Fibroblast of the conjunctiva (primary cell): Measurements from ENCODE around the gene SLC25A23.
A peak's percentile ranks its signal among the peaks of the same experiment; 100 is the strongest.

ENCODE experiments used
- DNase-seq: peaks from one replicate; pipeline ENCODE4 v3.0.0-alpha.2; 2010; ENCODE audit warnings: low read depth

Gene SLC25A23

DNA sequence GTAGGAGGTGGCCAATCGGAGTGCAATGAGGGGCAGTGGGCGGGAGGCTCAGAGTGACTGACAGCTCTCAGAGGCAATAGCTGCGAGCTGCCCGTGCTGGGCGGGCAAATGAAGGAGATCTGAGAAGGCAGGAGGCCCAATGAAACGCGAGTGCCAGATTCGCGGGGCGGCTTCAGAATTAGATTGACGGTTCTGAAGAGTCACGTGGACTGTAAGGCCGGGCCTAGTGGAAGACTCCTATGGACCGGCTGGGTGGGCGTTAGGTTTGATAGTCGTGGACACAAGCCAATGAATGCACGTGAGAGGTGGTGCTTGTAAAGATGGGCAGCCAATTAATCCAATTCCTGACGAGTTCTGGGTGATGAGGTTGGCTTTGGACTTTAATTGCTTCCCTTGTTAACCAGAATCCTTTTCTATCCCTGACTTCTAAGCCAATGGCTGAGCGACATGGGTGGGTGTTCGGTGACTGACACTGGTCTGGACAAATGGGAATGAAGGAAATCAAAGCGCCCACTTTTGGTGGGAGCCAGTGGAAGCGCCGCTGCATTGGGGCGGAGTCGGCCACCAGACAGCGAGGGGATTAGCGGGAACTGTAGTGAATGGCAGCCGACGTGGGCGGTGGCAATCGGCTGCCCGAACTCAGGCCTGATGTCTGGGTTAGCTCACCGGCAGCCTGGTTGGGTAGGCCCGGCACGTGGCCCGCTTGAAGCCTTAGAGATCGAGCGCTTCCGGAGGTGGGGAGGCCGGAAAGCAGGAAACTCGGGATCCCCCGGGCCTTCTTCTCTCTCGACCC is 34.5 kb downstream of the SLC25A23 start:
- DNase-seq = peak; percentile 100

DNA sequence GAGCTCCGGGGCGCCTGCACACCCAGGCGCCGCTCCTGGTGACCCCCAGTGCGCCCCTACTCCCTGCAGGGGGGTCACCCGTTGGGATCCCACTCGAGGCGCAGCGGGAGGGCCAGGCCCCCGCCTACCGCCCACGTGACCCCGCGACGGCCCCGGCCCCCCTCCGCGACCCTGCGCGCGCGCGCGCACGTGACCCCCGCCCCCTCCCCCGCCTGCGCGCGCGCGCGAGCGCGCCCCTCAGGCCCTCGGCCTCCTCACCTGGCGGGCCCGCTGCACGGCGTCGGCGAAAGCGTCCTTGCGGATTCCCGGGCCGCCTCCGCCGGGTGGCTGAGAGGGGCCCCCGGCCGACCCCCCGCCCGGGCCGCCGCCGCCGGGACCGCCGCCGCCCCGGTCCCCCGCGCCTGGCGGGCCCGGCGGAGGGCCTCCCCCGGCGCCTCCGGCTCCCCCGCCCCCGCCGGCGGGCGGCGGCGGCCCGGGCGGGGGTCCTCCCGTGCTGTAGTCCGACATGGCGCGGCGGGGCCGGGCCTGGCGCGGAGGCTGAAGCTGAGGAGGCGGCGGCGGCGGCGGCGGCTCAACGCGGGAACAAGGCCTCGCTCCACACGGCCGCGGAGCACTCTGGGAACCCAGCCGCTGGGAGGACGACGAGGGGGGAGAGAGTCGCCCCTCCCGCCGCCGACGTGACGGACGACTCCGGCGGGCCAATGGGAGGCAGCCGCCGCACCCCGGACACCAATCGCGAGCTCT is 35.2 kb downstream of the SLC25A23 start, which contains the start of gene KHSRP:
Gene KHSRP (minus strand): TSS at position 617 of the 744 bp plus-strand sequence. CDS start 110 bp downstream, at position 507.
- no peak for DNase-seq

DNA sequence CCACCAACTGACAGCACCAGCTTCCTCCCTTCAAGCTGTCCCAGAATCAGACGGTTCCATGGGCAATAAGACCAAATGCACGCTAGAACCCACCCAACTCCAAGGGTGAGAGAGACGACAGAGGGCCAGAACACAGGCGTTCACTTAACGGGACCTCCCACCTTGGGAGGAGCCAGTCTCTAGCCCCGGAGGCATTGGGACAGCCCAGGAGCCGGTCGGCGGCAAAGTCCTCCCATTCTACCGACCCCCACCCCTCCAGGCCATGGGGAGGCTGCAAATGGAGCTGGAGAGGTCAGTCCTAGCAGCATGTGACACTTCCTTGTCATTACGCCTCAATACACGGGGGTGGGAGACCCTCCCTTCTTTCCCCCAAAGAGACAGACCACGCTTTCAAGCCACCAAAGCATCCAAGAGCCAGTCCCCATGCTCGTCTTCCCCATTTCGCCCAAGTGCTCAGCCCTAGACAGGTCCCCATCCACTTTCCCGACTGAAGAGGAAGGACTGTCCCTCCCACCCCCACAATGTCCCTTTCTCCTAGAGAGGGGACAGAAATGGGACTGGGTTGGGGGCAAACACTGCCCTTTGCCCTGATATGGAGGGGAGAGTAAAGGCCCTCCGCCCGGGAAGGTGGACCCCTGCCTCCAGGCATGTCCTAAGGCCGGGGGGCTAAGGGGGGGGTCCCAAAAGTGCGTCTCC is 35.9 kb downstream of the SLC25A23 start:
- peak; percentile 20 for DNase-seq

DNA sequence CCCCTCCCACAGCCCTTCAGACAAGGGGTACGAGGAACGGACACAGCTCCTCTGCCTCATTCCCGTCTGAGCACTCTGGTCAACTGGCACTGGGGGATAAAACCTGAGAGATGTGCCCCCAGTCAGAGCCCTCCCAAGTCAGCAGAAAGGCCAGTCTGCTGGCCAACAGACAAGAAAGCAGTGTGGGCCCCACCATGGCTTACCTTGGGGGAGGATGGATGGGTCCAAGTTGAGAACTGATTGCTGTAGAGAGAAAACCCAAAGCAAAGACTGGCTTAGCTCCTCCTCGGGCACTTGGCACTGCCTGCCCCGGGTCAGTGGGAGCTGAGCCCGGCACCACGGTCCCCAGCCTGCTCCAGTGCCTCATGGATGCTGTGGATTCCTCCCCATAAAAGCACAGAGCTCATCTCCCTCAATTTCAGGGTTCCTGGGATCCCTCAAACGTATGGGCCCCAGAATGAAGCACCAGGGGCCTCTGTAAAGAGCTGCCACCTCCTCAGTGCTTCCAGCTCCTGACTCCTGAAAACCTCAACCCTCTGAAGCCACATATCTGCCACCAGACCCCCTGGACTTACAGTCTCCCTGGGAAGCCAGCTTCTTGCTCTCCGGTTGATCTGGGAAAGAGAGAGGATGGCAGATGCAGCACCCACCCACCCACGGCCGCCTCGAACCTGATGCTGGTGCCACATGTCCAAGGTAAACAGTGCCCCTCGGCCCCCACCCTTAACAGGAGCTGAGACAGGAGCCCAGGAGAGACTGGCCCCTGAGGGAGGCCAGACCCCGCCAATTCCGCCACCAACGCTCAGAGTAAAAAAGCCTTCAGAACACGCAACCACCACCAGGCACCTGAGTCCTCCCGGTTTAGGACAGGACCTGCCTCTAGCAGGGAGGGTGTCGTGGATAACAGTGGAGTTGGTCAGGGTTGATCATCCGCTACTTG is 38.2 kb downstream of the SLC25A23 start:
- DNase-seq = no peak

DNA sequence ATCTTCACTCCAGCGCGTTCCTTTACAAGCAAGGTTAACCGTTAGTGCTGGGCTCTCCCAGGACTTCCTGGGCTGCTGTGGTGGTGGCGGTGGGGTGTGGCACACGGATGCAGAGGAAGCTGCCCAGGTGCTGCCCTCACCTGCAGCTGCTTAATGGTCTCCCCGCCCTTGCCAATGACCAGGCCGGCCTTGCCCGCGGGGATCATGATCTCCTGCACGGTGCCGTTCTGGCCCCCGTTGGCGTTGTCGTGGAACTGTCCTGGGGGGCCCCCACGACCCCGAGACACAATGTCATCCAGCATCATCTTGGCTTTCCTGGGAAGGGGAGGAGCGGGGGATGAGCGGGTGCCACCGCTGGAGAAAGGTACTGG is 41.0 kb downstream of the SLC25A23 start:
- no peak for DNase-seq

DNA sequence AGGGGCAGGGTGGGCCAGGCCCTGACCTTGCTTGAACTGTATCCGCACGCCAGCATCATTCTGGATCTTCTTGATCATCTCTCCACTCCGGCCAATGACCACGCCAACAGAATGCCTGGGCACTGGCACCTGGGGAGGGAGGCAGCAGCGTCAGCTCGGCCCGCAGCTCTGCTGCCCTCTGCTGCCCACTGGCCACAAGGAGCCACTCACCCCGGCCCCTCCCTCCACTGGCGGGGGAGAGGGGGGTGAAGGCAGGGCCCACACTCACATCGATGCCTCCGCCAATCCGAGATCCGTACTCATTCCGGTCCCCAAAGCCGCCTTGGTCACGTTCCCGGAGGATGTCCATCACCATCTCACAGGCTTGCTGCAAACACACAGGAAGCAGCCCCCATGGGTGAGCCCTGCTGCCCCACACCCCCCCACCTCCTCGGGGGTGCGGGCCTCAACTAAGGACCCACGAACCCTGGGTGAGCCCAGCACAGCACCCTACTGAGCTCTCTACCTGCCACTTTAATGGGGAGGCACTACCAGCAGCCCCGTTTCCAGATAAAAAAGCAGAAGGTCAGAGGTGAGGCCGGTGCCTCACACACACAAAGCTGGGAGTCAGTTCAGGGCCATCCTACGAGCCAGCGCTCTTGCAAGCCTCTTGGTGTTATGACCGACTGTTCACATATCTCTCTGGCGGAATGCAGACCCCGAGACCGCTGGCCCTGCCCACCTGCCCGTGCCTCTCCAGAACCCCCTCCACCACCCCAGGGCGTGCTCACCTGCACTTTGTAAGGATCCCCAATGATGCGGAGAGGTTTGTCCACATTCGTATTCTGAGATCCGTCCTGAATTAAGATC is 41.7 kb downstream of the SLC25A23 start:
- no peak for DNase-seq

DNA sequence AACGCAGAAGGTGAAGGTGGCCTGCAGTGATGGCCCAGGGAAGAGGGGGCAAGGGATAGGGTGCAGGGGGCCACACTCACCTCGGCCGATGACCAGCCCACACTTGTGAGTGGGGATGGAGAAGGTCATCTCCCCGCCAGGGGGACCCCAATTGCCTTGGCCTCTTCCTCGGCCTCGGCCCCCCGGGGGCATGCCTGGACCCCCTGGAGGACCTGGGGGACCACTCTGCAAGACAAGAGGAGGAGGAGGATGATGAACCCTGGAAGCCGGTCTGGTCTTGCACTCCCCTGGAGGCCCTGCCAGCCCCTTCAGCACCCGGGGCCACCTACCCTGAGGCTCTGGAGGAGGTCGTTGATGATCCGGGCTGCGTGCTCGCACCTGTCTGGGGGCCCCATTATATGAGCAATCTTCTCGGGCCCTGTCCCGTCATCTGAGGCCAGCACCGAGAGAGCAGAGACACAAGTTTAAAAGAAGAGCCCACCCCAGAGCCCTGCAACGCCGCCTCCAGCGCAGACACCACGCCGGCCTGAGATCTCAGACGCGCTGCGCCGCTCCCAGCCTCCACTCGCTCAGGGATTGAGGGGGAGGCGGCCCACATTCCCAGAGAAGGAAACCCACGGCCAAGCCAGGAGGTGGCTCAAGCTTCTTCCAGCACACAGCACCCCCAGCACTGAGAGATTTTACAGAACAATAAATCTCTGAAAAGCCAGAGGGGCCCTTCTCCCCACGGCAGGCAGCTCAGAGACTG is 42.8 kb downstream of the SLC25A23 start:
- no peak for DNase-seq

DNA sequence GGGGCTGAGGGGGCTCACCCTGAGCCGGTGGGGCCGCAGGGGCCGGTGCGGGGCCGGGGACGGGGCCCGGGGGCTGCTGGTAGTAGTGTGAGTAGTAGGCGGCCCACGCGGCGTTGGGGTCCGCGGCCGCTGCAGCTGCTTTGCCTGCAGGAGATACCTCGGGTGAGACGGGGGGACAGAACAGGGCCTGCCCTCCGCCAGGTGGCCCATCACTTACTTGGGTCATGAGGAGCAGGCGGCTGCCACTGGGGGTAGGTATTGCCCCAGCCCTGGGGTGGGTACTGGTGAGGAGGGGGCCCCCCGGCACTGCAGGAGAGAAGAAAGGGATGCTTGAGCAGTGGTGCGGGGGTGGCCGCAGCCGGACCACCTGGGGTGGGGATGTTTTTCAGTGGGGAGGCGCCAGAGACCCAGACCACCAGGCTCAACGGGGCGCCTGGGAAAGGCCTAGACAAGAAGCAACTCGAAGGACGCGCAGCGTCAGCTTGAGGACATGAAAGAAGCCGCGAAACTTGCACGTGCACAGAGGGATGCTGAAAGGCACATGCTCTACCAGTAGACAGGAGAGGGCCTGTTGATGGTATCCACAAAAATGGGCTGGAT is 43.9 kb downstream of the SLC25A23 start:
- DNase-seq = no peak

DNA sequence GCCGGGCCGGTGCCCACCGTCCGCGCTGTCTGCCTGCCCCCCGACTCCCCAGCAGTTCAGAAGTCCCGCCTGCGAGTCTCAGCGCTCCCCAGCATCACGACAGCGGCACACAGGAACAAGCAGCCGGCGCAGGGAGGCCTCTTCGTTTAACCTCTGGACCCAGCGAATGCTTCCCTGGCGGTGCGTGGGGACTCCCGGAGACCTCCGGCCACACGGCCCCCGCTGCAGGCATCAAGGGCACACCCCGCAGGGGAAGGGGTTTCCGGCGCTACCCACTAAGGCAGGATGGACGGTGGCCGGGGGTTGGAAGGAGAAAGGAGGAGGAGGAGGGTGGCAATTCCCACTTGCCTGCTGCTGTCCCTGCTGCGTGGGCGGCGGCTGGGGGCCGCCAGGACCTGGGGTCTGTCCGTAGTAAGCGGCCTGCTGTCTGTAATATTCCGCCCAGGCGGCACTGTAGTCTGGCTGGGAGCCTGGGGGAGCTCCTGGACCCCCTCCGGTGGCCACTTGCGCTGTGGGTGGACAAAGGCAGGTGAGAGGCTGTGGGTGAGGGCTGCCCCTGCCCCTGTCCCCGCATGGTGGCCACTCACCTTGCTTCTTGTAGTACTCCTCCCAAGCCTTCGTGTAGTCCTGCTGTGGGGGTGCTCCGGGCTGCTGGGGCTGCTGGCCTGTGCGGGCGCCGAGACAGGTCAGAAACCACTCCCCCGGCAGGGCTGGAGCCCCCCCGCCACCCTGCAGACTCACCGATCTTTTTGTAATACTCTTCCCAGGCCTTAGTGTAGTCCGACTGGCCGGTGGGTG is 44.6 kb downstream of the SLC25A23 start:
- no peak for DNase-seq

DNA sequence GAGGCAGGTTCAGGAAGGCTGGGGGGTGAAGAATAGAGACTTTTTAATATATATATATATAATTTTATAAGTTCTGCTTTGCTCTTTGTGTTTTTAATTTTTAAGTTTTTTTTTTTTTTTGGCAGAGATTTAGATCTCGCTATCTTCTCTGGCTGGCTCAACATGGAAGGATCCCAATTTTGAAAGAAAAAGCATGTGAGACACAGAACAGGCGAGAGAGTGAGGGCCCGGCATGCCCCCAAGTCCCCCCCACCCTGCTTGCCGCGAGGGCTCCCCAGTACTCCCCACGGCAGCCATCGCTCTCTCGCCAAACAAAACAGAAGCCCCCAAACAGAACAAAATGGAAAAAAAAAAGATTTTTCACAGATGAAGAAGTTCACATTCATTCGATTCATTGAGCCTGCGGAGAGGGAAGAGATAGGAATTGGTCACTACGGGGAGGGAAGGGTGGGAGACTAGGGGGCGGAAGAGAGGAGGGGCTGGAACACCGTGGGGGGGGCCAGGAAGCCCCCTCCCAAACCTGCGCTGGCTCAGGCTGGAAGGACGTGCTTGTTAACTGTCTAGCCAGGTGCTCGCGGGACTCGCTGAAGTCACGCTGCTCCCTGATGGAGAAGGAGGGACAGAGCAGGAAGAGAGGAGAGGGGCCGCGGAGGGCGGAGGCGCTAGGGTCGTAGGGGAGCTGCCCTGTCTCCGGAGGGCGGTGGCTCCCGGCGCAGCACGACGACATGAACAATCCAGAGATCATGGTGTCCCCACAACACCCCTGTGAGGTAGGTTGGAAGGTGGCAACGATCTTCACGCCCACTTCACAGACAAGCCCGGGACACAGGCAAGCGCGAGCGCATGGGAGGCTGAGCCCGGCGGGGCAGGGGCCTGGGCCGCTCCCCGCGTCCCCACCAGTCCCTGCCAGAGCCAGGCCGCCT is 45.6 kb downstream of the SLC25A23 start:
- DNase-seq = no peak

DNA sequence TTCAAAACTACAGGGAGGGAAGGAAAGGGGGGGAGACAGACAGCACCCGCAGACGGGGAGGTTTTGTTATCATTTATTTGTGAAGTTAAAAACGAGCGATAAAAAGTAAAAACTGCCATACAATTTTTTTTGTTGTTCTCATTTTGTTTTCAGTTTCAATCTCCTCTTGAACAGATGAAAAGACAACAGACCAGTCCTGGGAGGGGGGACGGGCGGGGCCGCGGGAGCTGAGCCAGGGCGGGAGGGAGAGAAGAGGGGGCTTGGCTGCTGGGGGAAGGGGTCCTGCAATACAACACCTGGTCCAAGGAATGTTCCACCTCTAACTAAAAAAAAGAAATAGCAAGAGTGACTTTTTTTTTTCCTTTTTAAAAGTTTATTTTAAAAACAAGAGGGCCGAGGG is 46.3 kb downstream of the SLC25A23 start:
- DNase-seq = no peak

DNA sequence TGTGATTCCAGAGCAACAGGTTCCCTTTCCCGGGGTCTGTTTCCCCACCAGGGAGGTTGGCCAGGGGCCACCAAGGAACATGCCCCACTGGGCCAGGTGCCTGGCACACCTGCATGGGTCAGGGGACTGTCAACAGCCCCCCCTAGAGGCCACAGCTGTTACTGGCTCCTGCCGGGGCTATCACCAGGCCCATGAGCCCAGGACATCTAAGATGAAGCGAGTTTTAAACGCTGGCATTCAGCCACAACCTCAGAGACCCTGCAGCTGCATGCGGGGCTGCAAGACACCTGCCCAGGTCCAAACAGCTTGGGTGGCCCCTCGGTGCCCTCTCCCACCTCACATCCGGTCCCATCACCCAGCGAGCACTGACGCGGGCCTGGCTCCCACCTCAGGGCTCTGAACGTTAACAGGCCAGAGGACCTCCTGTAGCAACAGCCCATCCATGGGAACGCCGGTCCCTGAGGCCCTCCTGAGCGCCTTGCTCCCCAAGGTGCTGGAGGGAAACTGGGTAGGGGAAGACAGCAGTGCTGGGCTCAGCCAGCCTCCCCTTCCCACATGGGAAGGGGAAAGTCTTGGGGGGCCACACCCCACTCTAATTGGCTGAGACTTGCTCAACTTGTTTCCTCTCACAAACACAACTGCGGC is 47.0 kb downstream of the SLC25A23 start:
- no peak for DNase-seq

DNA sequence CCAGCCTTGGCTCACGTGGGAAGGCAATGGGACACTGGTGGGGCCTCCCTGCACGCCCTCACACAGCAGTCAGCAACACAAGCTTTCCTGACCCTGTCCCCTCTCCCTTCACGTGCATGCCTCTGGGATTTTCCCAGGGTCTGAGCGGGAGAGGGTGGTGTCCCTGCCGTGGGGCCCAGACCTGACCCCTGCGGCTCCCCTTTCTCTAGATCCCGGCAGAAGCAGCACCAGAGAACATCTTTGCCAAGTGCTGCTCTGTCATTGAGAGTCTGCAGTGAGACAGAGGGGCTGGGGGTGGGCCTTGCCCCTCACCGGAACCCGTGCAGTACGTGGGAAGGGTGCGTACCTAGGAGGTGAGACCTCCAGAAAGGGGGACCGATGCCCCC is 47.5 kb downstream of the SLC25A23 start:
- no peak for DNase-seq

DNA sequence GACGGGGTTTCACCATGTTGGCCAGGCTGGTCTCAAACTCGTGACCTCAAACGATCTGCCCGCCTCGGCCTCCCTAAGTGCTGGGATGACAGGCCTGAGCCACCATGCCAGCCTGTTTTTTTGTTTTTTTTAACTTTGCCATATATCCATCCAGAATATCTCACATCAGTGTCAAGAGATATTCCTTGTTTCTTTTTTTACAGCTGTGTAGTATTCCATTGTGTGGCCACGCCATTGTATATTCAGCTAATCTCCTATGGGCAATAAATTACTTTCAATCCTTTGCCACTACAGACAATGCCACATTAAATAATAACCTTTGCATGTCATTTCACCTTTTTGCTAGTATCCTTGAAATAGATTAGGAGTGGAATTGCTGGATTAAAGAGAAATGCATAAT is 50.2 kb downstream of the SLC25A23 start:
- DNase-seq = no peak

DNA sequence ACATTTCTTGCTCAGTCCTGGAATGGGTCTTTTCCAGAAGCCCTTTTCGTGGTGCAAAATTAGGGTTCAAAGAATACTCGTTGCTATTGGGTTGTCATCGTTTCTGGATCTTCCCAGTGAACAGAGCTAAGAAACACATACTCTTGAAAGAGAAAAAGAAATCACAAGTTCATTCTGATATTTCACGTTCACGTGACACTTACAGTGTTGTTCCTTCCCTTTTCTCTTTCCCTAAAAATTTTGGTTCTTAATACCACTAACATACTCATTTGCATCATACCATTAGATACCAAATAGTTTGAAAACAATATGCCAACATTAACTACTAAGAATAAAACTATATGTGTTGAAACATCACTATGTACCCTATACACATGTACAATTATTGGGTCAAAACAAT is 53.2 kb downstream of the SLC25A23 start:
- DNase-seq = no peak

DNA sequence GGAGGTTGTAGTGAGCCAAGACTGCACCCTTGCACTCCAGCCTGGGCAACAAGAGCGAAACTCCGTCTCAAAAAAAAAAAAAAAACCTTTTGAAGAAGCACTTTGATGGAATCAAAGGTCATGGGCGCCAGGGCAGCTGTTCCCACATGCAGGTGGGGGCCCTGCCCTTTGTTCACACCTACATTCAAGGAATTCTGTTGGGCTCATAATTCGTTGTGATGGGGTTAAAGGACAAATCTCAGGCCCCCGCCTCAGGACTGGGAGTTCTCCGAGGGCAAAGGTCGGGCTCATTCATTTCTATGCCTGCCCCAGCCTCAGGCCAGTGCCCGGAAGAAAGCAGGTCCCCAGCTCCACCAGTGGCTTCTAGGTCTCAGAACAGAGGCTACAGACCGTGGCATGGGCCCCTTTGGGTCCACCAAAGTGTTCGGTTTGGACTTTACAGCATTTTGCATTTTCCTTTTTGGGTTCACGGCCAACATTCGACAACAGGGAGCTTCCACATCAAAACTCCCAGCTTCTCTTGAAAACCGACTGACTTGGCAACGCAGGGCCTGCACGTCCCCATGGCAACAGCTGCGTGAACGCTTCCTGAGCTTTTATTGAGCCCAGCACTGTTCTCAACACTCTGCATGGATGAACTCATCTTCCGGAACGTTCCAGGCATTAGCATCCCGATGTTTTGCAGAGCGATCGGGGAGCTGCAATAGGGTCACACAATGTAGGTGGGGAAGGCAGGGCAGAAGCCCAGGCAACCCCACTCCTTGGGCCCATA is 56.6 kb downstream of the SLC25A23 start:
- peak; percentile 27 for DNase-seq
